Liver (tissue), 9 donors: Measurements from ENCODE around the gene B4GALNT3. TPM values are rescaled to one million over a fixed set of nuclear protein-coding genes. Genes with fewer than 3 reads are reported as not detected.

ENCODE experiments used
- DNase-seq: peaks from one replicate; pipeline ENCODE4 v3.0.0-alpha.2; 2017; ENCODE audit warnings: low spot score
- H3K27ac ChIP-seq, 2 donors: one replicate each; pipeline ENCODE4 v1.7.0; 2013; ENCODE audit warnings: inconsistent platforms in 2 of 2, low read length in 2 of 2, control low read depth in 1 of 2, low read depth in 1 of 2, mild to moderate bottlenecking in 1 of 2
- H3K27me3 ChIP-seq, 4 donors: one replicate each; pipeline versions ENCODE4 v1.6.1 to v1.7.0; 2013; ENCODE audit warnings: low read length in 3 of 4, inconsistent platforms in 1 of 4, mild to moderate bottlenecking in 1 of 4, moderate library complexity in 1 of 4; ENCODE audit not compliant: control insufficient read depth in 4 of 4, insufficient read depth in 4 of 4
- H3K36me3 ChIP-seq, 4 donors: one replicate each; pipeline versions ENCODE4 v1.6.1 to v1.7.0; 2013; ENCODE audit warnings: low read length in 3 of 4, mild to moderate bottlenecking in 3 of 4, low read depth in 1 of 4, moderate library complexity in 1 of 4; ENCODE audit not compliant: control insufficient read depth in 4 of 4, insufficient read depth in 3 of 4
- H3K4me1 ChIP-seq, 4 donors: one replicate each; pipeline versions ENCODE4 v1.6.1 to v1.7.0; 2013; ENCODE audit warnings: low read length in 3 of 4, mild to moderate bottlenecking in 3 of 4, moderate library complexity in 1 of 4; ENCODE audit not compliant: control insufficient read depth in 4 of 4, insufficient read depth in 4 of 4
- H3K4me3 ChIP-seq, 3 donors: one replicate each; pipeline versions ENCODE4 v1.6.1 to v1.7.0; 2013; ENCODE audit warnings: low read length in 3 of 3, control low read depth in 1 of 3, low read depth in 1 of 3, mild to moderate bottlenecking in 1 of 3
- H3K9ac ChIP-seq, 2 donors: one replicate each; pipeline ENCODE4 v1.7.0; 2013; ENCODE audit warnings: low read length in 2 of 2, mild to moderate bottlenecking in 2 of 2, moderate library complexity in 2 of 2, control low read depth in 1 of 2, low read depth in 1 of 2
- H3K9me3 ChIP-seq, 4 donors: one replicate each; pipeline versions ENCODE4 v1.6.1 to v1.7.0; 2013; ENCODE audit warnings: low read length in 3 of 4; ENCODE audit not compliant: control insufficient read depth in 4 of 4
- EGR1 ChIP-seq, 2 donors: IDR thresholded peaks; 2 replicates each; pipeline ENCODE4 v1.6.1; 2016 to 2018; ENCODE audit warnings: antibody characterized with exemption in 2 of 2, low read depth in 2 of 2
- FOXA1 ChIP-seq: IDR thresholded peaks from 2 replicates; pipeline ENCODE4 v1.6.1; 2016; ENCODE audit warnings: antibody characterized with exemption
- FOXA2 ChIP-seq: IDR thresholded peaks from 2 replicates; pipeline ENCODE4 v1.6.1; 2016; ENCODE audit warnings: antibody characterized with exemption
- GABPA ChIP-seq, 2 donors: IDR thresholded peaks in 1 of 2; conservative IDR thresholded peaks in 1 of 2; 2 replicates each; pipeline ENCODE4 v1.6.1; 2016; ENCODE audit warnings: antibody characterized with exemption in 2 of 2, mild to moderate bottlenecking in 1 of 2, moderate library complexity in 1 of 2
- HNF4A ChIP-seq, 2 donors: conservative IDR thresholded peaks; 2 replicates each; pipeline ENCODE4 v1.6.1; 2016; ENCODE audit warnings: antibody characterized with exemption in 2 of 2, mild to moderate bottlenecking in 2 of 2
- HNF4G ChIP-seq: IDR thresholded peaks from 2 replicates; pipeline ENCODE4 v1.6.1; 2016; ENCODE audit warnings: antibody characterized with exemption
- JUND ChIP-seq, 2 donors: IDR thresholded peaks; 2 replicates each; pipeline ENCODE4 v1.6.1; 2016; ENCODE audit warnings: antibody characterized with exemption in 2 of 2
- NR2F2 ChIP-seq: IDR thresholded peaks from 2 replicates; pipeline ENCODE4 v1.6.1; 2016; ENCODE audit warnings: antibody characterized with exemption
- RAD21 ChIP-seq, 2 donors: IDR thresholded peaks; 2 replicates each; pipeline ENCODE4 v1.6.1; 2016; ENCODE audit warnings: antibody characterized with exemption in 2 of 2, mild to moderate bottlenecking in 2 of 2
- RXRA ChIP-seq, 2 donors: IDR thresholded peaks; 2 replicates each; pipeline ENCODE4 v1.6.1; 2017 to 2018; ENCODE audit warnings: antibody characterized with exemption in 2 of 2, mild to moderate bottlenecking in 1 of 2
- SP1 ChIP-seq: IDR thresholded peaks from 2 replicates; pipeline ENCODE4 v1.6.1; 2018; ENCODE audit warnings: antibody characterized with exemption, mild to moderate bottlenecking
- TAF1 ChIP-seq: conservative IDR thresholded peaks from 2 replicates; pipeline ENCODE4 v1.6.1; 2016; ENCODE audit warnings: antibody characterized with exemption, mild to moderate bottlenecking
- YY1 ChIP-seq: IDR thresholded peaks from 2 replicates; pipeline ENCODE4 v1.6.1; 2016; ENCODE audit warnings: antibody characterized with exemption, mild to moderate bottlenecking
- WGBS: extraction: QIAGEN DNeasy Blood & Tissue Kit; methylation state at CpG from one replicate; pipeline ENCODE4 v1.1.7; 2013; 5-methylcytosine and 5-hydroxymethylcytosine counted together
- polyA plus RNA-seq, 2 donors: library from polyadenylated mRNA; stranded (reverse) in 1 of 2; unstranded in 1 of 2; fragments of 200-250 nt in 1 of 2; fragments of >200 nt in 1 of 2; fragmentation: Nextera tagmentation in 1 of 2; extraction: Ambion mirVana in 1 of 2; gene quantifications; one replicate each; pipeline versions ENCODE4 v1.2.1 to v1.2.3, GENCODE V29; 2013 to 2015
- total RNA-seq, 2 donors: library from RNA; depleted of rRNA; stranded (reverse); fragments of >200 nt; gene quantifications; one replicate each; pipeline ENCODE4 v1.2.3, GENCODE V29; 2014
- TF ChIP-seq, protein P1 (sequence below): fragments of 150-350 bp; IDR thresholded peaks from 2 replicates; pipeline ENCODE4 v1.5.1; 2017; ENCODE audit warnings: improper control_type of control experiment, low read depth, low read length; ENCODE audit not compliant: missing input control
- TF ChIP-seq, protein P2 (sequence below): IDR thresholded peaks from 2 replicates; pipeline ENCODE4 v1.6.1; 2016; ENCODE audit warnings: antibody characterized with exemption, mild to moderate bottlenecking
- TF ChIP-seq, protein P3 (sequence below): IDR thresholded peaks from 2 replicates; pipeline ENCODE4 v1.6.1; 2016; ENCODE audit warnings: antibody characterized with exemption
- TF ChIP-seq, protein P4 (sequence below): IDR thresholded peaks from 2 replicates; pipeline ENCODE4 v1.6.1; 2016; ENCODE audit warnings: antibody characterized with exemption
- TF ChIP-seq, protein P5 (sequence below): IDR thresholded peaks from 2 replicates; pipeline ENCODE4 v1.6.1; 2016; ENCODE audit warnings: antibody characterized with exemption
- donor health status: healthy.
- donor health status: healthy.
- donor health status: healthy.
- donor health status: healthy.
- donor health status: healthy.

The B4GALNT3 gene
- total and polyA plus RNA-seq, 4 donors = 0.09 to 0.25 (median 0.14) TPM; not detected in 1

DNA sequence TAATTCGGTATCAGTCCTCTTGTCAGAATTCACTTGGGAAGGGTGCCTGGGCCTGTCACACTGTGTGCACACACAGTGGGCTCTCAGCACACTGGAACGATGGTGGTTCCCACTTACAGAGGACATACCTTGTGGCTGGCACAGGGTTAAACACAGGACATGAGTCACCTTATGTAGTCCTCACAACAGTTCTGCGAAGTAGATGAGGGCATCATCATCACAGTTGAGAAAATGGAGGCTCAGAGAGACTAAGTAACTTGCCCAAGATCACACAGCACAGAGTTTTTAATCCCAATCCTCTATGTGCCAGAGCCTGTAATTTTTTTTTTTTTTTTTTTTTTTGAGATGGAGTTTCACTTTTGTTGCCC is 112.8 kb downstream of the B4GALNT3 start:
- no peak for DNase-seq
- TF ChIP-seq EGR1 (IDR thresholded peaks at IDR 0.05; ENCODE audit: low read depth in 2 of 2) (no peak), NR2F2 (no peak), HNF4A (conservative IDR thresholded peaks at IDR 0.05) (no peak), TAF1 (no peak), SP1 (no peak), RXRA (IDR thresholded peaks at IDR 0.05) (no peak), YY1 (no peak), HNF4G (no peak), GABPA (IDR thresholded peaks at IDR 0.05 in 1 of 2, conservative IDR thresholded peaks at IDR 0.05 in 1 of 2) (no peak)
- TF ChIP-seq, protein P1, sequence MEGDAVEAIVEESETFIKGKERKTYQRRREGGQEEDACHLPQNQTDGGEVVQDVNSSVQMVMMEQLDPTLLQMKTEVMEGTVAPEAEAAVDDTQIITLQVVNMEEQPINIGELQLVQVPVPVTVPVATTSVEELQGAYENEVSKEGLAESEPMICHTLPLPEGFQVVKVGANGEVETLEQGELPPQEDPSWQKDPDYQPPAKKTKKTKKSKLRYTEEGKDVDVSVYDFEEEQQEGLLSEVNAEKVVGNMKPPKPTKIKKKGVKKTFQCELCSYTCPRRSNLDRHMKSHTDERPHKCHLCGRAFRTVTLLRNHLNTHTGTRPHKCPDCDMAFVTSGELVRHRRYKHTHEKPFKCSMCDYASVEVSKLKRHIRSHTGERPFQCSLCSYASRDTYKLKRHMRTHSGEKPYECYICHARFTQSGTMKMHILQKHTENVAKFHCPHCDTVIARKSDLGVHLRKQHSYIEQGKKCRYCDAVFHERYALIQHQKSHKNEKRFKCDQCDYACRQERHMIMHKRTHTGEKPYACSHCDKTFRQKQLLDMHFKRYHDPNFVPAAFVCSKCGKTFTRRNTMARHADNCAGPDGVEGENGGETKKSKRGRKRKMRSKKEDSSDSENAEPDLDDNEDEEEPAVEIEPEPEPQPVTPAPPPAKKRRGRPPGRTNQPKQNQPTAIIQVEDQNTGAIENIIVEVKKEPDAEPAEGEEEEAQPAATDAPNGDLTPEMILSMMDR = no peak
- TF ChIP-seq, protein P2, sequence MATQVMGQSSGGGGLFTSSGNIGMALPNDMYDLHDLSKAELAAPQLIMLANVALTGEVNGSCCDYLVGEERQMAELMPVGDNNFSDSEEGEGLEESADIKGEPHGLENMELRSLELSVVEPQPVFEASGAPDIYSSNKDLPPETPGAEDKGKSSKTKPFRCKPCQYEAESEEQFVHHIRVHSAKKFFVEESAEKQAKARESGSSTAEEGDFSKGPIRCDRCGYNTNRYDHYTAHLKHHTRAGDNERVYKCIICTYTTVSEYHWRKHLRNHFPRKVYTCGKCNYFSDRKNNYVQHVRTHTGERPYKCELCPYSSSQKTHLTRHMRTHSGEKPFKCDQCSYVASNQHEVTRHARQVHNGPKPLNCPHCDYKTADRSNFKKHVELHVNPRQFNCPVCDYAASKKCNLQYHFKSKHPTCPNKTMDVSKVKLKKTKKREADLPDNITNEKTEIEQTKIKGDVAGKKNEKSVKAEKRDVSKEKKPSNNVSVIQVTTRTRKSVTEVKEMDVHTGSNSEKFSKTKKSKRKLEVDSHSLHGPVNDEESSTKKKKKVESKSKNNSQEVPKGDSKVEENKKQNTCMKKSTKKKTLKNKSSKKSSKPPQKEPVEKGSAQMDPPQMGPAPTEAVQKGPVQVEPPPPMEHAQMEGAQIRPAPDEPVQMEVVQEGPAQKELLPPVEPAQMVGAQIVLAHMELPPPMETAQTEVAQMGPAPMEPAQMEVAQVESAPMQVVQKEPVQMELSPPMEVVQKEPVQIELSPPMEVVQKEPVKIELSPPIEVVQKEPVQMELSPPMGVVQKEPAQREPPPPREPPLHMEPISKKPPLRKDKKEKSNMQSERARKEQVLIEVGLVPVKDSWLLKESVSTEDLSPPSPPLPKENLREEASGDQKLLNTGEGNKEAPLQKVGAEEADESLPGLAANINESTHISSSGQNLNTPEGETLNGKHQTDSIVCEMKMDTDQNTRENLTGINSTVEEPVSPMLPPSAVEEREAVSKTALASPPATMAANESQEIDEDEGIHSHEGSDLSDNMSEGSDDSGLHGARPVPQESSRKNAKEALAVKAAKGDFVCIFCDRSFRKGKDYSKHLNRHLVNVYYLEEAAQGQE = no peak
- TF ChIP-seq, protein P3, sequence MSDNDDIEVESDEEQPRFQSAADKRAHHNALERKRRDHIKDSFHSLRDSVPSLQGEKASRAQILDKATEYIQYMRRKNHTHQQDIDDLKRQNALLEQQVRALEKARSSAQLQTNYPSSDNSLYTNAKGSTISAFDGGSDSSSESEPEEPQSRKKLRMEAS = no peak
- Histone ChIP-seq H3K27ac (no peak overlapping the region), H3K27me3 (no peaks in the 10 kb centered on the region), H3K9me3 (no peaks in the 10 kb centered on the region), H3K9ac (no peak overlapping the region), H3K4me3 (no peak overlapping the region), H3K4me1 (peaks cover 13 to 38% (median 26%) of the 10 kb centered on the region in 4 donors), H3K36me3 (no peaks in the 10 kb centered on the region)
- WGBS = 97% methylated on average over 3 of the region's 3 CpGs

DNA sequence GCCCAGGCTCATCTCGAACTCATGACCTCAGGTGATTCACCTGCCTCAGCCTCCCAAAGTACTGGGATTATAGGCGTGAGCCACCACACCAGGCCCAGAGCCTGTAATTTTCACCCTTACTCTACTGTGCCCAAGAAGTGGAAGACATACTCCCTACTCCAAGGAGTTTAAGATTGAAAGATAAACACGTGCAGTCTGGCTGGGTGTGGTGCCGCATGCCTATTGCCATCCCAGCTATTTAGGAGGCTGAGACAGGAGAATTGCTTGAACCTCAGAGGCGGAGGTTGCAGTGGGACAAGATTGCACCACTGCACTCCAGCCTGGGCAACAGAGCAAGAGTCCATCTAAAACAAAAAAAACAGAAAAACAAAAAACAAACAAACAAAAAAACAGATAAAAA is 113.5 kb downstream of the B4GALNT3 start:
- H3K4me1 ChIP-seq = peaks cover 14 to 44% (median 28%) of the 10 kb centered on the region in 4 donors
- no peak for DNase-seq
- no peaks in the 10 kb centered on the region for H3K36me3 ChIP-seq
- no peak overlapping the region for H3K4me3 ChIP-seq
- no peaks in the 10 kb centered on the region for H3K27me3 ChIP-seq
- H3K9ac ChIP-seq = no peak overlapping the region
- H3K27ac ChIP-seq = no peak overlapping the region
- 92% methylated on average over 5 of the region's 5 CpGs for WGBS
- no peaks in the 10 kb centered on the region for H3K9me3 ChIP-seq
- TF ChIP-seq EGR1 (IDR thresholded peaks at IDR 0.05; ENCODE audit: low read depth in 2 of 2) = no peak
- no peak for TF ChIP-seq HNF4G
- TF ChIP-seq, protein P3 = no peak
- TF ChIP-seq SP1 = no peak
- no peak for TF ChIP-seq RAD21 (IDR thresholded peaks at IDR 0.05)
- TF ChIP-seq TAF1 = no peak
- no peak for TF ChIP-seq JUND (IDR thresholded peaks at IDR 0.05)
- no peak for TF ChIP-seq HNF4A (conservative IDR thresholded peaks at IDR 0.05)
- no peak for TF ChIP-seq FOXA2
- TF ChIP-seq, protein P2 = no peak
- TF ChIP-seq, protein P4, sequence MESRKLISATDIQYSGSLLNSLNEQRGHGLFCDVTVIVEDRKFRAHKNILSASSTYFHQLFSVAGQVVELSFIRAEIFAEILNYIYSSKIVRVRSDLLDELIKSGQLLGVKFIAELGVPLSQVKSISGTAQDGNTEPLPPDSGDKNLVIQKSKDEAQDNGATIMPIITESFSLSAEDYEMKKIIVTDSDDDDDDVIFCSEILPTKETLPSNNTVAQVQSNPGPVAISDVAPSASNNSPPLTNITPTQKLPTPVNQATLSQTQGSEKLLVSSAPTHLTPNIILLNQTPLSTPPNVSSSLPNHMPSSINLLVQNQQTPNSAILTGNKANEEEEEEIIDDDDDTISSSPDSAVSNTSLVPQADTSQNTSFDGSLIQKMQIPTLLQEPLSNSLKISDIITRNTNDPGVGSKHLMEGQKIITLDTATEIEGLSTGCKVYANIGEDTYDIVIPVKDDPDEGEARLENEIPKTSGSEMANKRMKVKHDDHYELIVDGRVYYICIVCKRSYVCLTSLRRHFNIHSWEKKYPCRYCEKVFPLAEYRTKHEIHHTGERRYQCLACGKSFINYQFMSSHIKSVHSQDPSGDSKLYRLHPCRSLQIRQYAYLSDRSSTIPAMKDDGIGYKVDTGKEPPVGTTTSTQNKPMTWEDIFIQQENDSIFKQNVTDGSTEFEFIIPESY = no peak
- no peak for TF ChIP-seq GABPA (IDR thresholded peaks at IDR 0.05 in 1 of 2, conservative IDR thresholded peaks at IDR 0.05 in 1 of 2)
- TF ChIP-seq, protein P5, sequence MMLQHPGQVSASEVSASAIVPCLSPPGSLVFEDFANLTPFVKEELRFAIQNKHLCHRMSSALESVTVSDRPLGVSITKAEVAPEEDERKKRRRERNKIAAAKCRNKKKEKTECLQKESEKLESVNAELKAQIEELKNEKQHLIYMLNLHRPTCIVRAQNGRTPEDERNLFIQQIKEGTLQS = no peak
- no peak for TF ChIP-seq FOXA1
- TF ChIP-seq NR2F2 = no peak
- no peak for TF ChIP-seq YY1
